Astrocyte of the hippocampus (primary cell): ENCODE measurements around the gene LPGAT1.
"Not testable (repeated sequence)": the region's sequence is repeated elsewhere in the genome, so short reads cannot be mapped to it uniquely, and the experiment has no call there.

ENCODE experiments used
- DNase-seq: peaks from one replicate; pipeline ENCODE4 v3.0.0; 2011; ENCODE audit warnings: low read depth, low spot score

Gene LPGAT1

GRCh38 chr1:211735208-211736170 lies 95.1 kb downstream of the LPGAT1 start:
- DNase-seq: peak; percentile 96

- DNase-seq: no peak
Measured at GRCh38 chr1:211734791-211735190, 95.8 kb downstream of the LPGAT1 start.

- no peak for DNase-seq
Measured at GRCh38 chr1:211734359-211734758, 96.2 kb downstream of the LPGAT1 start.

- DNase-seq: no peak
Measured at GRCh38 chr1:211732293-211732980, 98.1 kb downstream of the LPGAT1 start.

GRCh38 chr1:211731456-211732292 lies 98.9 kb downstream of the LPGAT1 start:
- no peak for DNase-seq

GRCh38 chr1:211730347-211730746 lies 100.2 kb downstream of the LPGAT1 start:
- DNase-seq: no peak

GRCh38 chr1:211729238-211729637 lies 101.3 kb downstream of the LPGAT1 start:
- DNase-seq: no peak

- DNase-seq: no peak
Measured at GRCh38 chr1:211726467-211726995, 104.0 kb downstream of the LPGAT1 start.

GRCh38 chr1:211724687-211725196 lies 105.8 kb downstream of the LPGAT1 start:
- peak; percentile 41 for DNase-seq

GRCh38 chr1:211723273-211723672 lies 107.3 kb downstream of the LPGAT1 start:
- no peak for DNase-seq

- DNase-seq: no peak
Measured at GRCh38 chr1:211722277-211723175, 108.0 kb downstream of the LPGAT1 start.

GRCh38 chr1:211716555-211716954 lies 114.0 kb downstream of the LPGAT1 start:
- DNase-seq: not testable (repeated sequence)

GRCh38 chr1:211715971-211716370 lies 114.6 kb downstream of the LPGAT1 start:
- DNase-seq: no peak

GRCh38 chr1:211714154-211714553 lies 116.4 kb downstream of the LPGAT1 start:
- DNase-seq: no peak

- no peak for DNase-seq
Measured at GRCh38 chr1:211713231-211713630, 117.3 kb downstream of the LPGAT1 start.

GRCh38 chr1:211711315-211711705 lies 119.3 kb downstream of the LPGAT1 start:
- no peak for DNase-seq

- DNase-seq: no peak
Measured at GRCh38 chr1:211710566-211711314, 119.8 kb downstream of the LPGAT1 start.

GRCh38 chr1:211708926-211709325 lies 121.6 kb downstream of the LPGAT1 start:
- no peak for DNase-seq

GRCh38 chr1:211708006-211708405 lies 122.6 kb downstream of the LPGAT1 start:
- no peak for DNase-seq
